GM12878 (cell line): ENCODE data around the gene PLEKHH1. TPM values are rescaled to one million over a fixed set of nuclear protein-coding genes. Genes with fewer than 3 reads are reported as not detected.

ENCODE experiments used
- ATAC-seq: fragments of 200-7000 bp; cut with Tn5 transposase; 3 replicates; pipeline ENCODE4 v1.9.1; 2020; ENCODE audit warnings: mild to moderate bottlenecking, moderate library complexity
- BruUV-seq: library from RNA; stranded (reverse); fragments of 400-500 nt; replicated peaks from 2 replicates; lab custom pipeline; 2021; lab: Mats Ljungman, UMichigan
- CTCF ChIA-PET: fragments of 300-600 bp; sonication (Branson Sonifier 250); formaldehyde crosslinking; extraction: SDS; loops from one replicate; lab custom pipeline; 2021; ENCODE audit warnings: inconsistent platforms; lab: Yijun Ruan, JAX
- POLR2A ChIA-PET: fragments of 350-600 bp; formaldehyde crosslinking; extraction: SDS; loops from one replicate; lab custom pipeline; 2021; ENCODE audit warnings: inconsistent platforms; lab: Charles Lee
- RAD21 ChIA-PET: fragments of 300-600 bp; sonication (Branson Sonifier 250); formaldehyde crosslinking; loops from one replicate; lab custom pipeline; 2023; ENCODE audit warnings: antibody characterized with exemption; ENCODE audit not compliant: unreplicated experiment; lab: Charles Lee
- SMC1A ChIA-PET: fragments of 300-600 bp; sonication (Branson Sonifier 250); formaldehyde crosslinking; loops from one replicate; lab custom pipeline; 2023; ENCODE audit not compliant: unreplicated experiment, uncharacterized antibody; lab: Charles Lee
- DNase-seq: peaks from one replicate; pipeline ENCODE4 v3.0.0-alpha.2; 2011; ENCODE audit warnings: low read depth, low spot score
- FAIRE-seq: peaks from 3 replicates; lab custom pipeline; 2011; peaks lifted over from hg19 to GRCh38; lab: Jason Lieb, UNC
- H2AFZ ChIP-seq: 2 replicates; pipeline ENCODE4 v1.6.0; 2011; ENCODE audit warnings: low read depth, low read length, control low read depth; ENCODE audit not compliant: control insufficient read depth
- H3K27ac ChIP-seq: 2 replicates; pipeline ENCODE4 v1.5.1; 2011; ENCODE audit warnings: control low read depth; ENCODE audit not compliant: control insufficient read depth, insufficient read depth
- H3K27me3 ChIP-seq, 2 experiments: replicated peaks in 1 of 2; 2 replicates each; pipeline versions ENCODE4 v1.6.0 to v1.6.1; 2011; ENCODE audit warnings: low read length in 1 of 2; ENCODE audit not compliant: control insufficient read depth in 2 of 2, insufficient read depth in 2 of 2
- H3K36me3 ChIP-seq, 2 experiments: 2 replicates each; pipeline ENCODE4 v1.5.1; 2011; ENCODE audit warnings: low read length in 1 of 2; ENCODE audit not compliant: control insufficient read depth in 2 of 2, insufficient read depth in 2 of 2
- H3K4me1 ChIP-seq: 2 replicates; pipeline ENCODE4 v1.6.1; 2011; ENCODE audit warnings: mild to moderate bottlenecking, low read length, moderate library complexity, mixed read lengths; ENCODE audit not compliant: control insufficient read depth, insufficient read depth
- H3K4me2 ChIP-seq: 2 replicates; pipeline ENCODE4 v1.6.0; 2011; ENCODE audit warnings: control low read depth; ENCODE audit not compliant: control insufficient read depth, insufficient read depth
- H3K4me3 ChIP-seq: fragments of 200-600 bp; sonication (generic); 2 replicates; pipeline ENCODE4 v1.5.1; 2016
- H3K79me2 ChIP-seq: 2 replicates; pipeline ENCODE4 v1.6.0; 2011; ENCODE audit warnings: low read length; ENCODE audit not compliant: control insufficient read depth, insufficient read depth
- H3K9ac ChIP-seq: 2 replicates; pipeline ENCODE4 v1.8.0; 2011; ENCODE audit warnings: low read length, control low read depth, mixed read lengths; ENCODE audit not compliant: control insufficient read depth, insufficient read depth
- H3K9me3 ChIP-seq: replicated peaks from 3 replicates; pipeline ENCODE4 v1.5.1; 2011; ENCODE audit warnings: mild to moderate bottlenecking, low read length; ENCODE audit not compliant: control insufficient read depth, insufficient read depth
- H4K20me1 ChIP-seq: 2 replicates; pipeline ENCODE4 v1.6.0; 2011; ENCODE audit not compliant: control insufficient read depth, insufficient read depth
- ETV6 ChIP-seq, 2 experiments: fragments of 450-650 bp in 1 of 2; IDR thresholded peaks in 1 of 2; conservative IDR thresholded peaks in 1 of 2; 2 replicates each; pipeline ENCODE4 v1.6.1; 2014; ENCODE audit warnings: antibody characterized with exemption in 1 of 2, borderline replicate concordance in 1 of 2, low read depth in 1 of 2, mild to moderate bottlenecking in 1 of 2, moderate library complexity in 1 of 2
- FOXK2 ChIP-seq: fragments of 450-650 bp; IDR thresholded peaks from 2 replicates; pipeline ENCODE4 v1.6.1; 2017; ENCODE audit warnings: mild to moderate bottlenecking, moderate library complexity
- HDAC2 ChIP-seq: fragments of 200-600 bp; sonication (generic); IDR thresholded peaks from 2 replicates; pipeline ENCODE4 v1.6.1; 2017
- IKZF2 ChIP-seq, 2 experiments: fragments of 450-650 bp; IDR thresholded peaks; 2 replicates each; pipeline ENCODE4 v1.6.1; 2017; ENCODE audit warnings: mild to moderate bottlenecking in 2 of 2, moderate library complexity in 2 of 2
- SUZ12 ChIP-seq: fragments of 200-600 bp; sonication (generic); IDR thresholded peaks from one replicate; pipeline ENCODE4 v1.6.1; 2018; ENCODE audit warnings: antibody characterized with exemption, mild to moderate bottlenecking; ENCODE audit not compliant: unreplicated experiment
- YY1 ChIP-seq: IDR thresholded peaks from 2 replicates; pipeline ENCODE4 v1.6.1; 2011; ENCODE audit warnings: low read depth, mild to moderate bottlenecking, low read length
- WGBS: methylation state at CpG from one replicate; pipeline ENCODE4 v1.1.6; 2016; ENCODE audit warnings: low lambda C conversion rate; ENCODE audit not compliant: insufficient replicate concordance, insufficient coverage; ENCODE audit errors: missing lambda C conversion rate; 5-methylcytosine and 5-hydroxymethylcytosine counted together
- in situ Hi-C: fragments of 300-500 bp; cut with MboI; formaldehyde crosslinking; loops from 9 replicates; pipeline ENCODE4 v1.14.3; 2018; ENCODE audit warnings: mixed read lengths
- intact Hi-C: fragments of 100-400 bp; cut with micrococcal nuclease; formaldehyde crosslinking; loops from one replicate; pipeline ENCODE4 v1.14.2; 2022; ENCODE audit not compliant: unreplicated experiment
- polyA plus RNA-seq, 11 experiments: library from polyadenylated mRNA; depleted of rRNA in 4 of 11; unstranded in 6 of 11; stranded (reverse) in 5 of 11; fragments of >200 nt; fragmentation: Nextera tagmentation in 4 of 11; fragmentation: Illumina TruSeq in 1 of 11; extraction: Ambion mirVana in 4 of 11; extraction: Trizol in 1 of 11; gene quantifications; 1 replicate in 1 of 11; 2 replicates in 10 of 11; pipeline versions ENCODE4 v1.2.1 to v1.2.3, GENCODE V29; 2011 to 2016; ENCODE audit warnings: inconsistent platforms in 2 of 11, missing spikeins in 2 of 11, low read depth in 1 of 11
- total RNA-seq, 4 experiments: library from RNA; depleted of rRNA in 3 of 4; stranded (reverse); fragments of >200 nt in 3 of 4; fragmentation: Illumina TruSeq in 1 of 4; extraction: Trizol in 1 of 4; gene quantifications; 2 replicates each; pipeline versions ENCODE4 v1.2.1 to v1.2.3, GENCODE V29; 2013 to 2021
- TF ChIP-seq, protein P1 (sequence below): fragments of 450-650 bp; IDR thresholded peaks from 2 replicates; pipeline ENCODE4 v1.6.1; 2017; ENCODE audit warnings: mild to moderate bottlenecking

Gene PLEKHH1
- total and polyA plus RNA-seq, 10 of the 15 experiments (the other 5 are each of a cell fraction or from before 2014, with no cell fraction given), result 0.11 to 0.95 (median 0.41) TPM

DNA sequence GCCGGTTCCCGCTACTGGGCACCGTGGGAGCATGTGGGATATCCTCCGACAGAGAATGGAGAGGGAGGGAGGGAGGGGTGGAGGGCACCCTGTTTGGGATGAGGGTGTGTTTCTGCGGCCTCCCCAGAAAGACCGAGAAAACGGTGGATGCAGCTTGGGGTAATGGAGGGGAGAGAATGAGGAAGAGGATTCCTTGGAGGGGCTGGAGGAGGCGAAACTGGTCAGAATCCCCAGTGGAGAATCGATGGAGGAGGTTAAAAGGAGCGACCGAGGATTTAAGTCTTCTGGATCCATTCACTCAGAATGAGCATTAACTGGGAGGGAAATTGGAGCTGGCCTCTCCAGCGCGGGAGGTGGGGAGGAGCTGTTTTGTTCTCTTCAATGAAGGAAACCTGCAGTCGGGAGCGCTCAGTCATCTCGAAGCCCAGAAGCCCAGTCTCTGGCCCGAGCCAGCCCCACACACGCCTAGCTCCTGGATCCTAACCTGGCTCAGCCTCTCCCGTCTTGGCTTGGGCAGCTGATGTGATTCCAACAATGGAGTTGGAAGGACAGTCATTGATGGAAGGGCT is 87.2 kb downstream of the PLEKHH1 start:
- no peaks in the 10 kb centered on the region for H4K20me1 ChIP-seq
- no peaks in the 10 kb centered on the region for H3K36me3 ChIP-seq
- in situ Hi-C loops, result loop anchor here (5.0 kb wide), 1 partner anchor 82 kb away; the partner anchor contains the start of gene RDH12
- peak overlapping the region; percentile 96 for H3K4me2 ChIP-seq
- ATAC-seq, result no peak; the same call in 2 of the 3 replicates
- peak overlapping the region; percentile 82 for H3K4me3 ChIP-seq
- SMC1A ChIA-PET, result interaction anchor here (0.8 to 10.5 kb wide), 12 partner anchors 11 to 88 kb away, joined by 3 to 151 read pairs (median 8); no protein-coding TSS in a partner anchor
- POLR2A ChIA-PET, result interaction anchor here (0.8 to 2.7 kb wide), 4 partner anchors 11 to 74 kb away, joined by 3 to 9 read pairs (median 4); partner anchors contain the start of gene PIGH
- intact Hi-C loops, result no loop called here
- H2AFZ ChIP-seq, result peak overlapping the region; percentile 94
- 0 out of 4 replicates have a peak, but pooled peaks of 1 of the 2 experiments have one; percentile 4 for TF ChIP-seq IKZF2 (IDR thresholded peaks at IDR 0.05)
- TF ChIP-seq ETV6 (conservative IDR thresholded peaks at IDR 0.05 in 1 of 2, IDR thresholded peaks at IDR 0.05 in 1 of 2; ENCODE audit: borderline replicate concordance in 1 of 2, low read depth in 1 of 2), result no peak
- CTCF ChIA-PET, result interaction anchor here (0.7 to 4.0 kb wide), 16 partner anchors 8 to 260 kb away, joined by 3 to 49 read pairs (median 6); partner anchors contain the start of genes ATP6V1D, EIF2S1, PIGH and RDH11
- WGBS, result 14% methylated on average over 15 of the region's 19 CpGs
- no peaks in the 10 kb centered on the region; the same call in 2 of the 3 replicates for H3K9me3 ChIP-seq
- H3K9ac ChIP-seq, result no peak overlapping the region
- H3K4me1 ChIP-seq, result peaks cover 5% of the 10 kb centered on the region; the same call in 1 of the 2 replicates
- FAIRE-seq, result no peak
- BruUV-seq, result no TSS peak
- no peak overlapping the region for H3K27ac ChIP-seq
- H3K27me3 ChIP-seq, result no peaks in the 10 kb centered on the region
- DNase-seq, result no peak
- H3K79me2 ChIP-seq, result no peaks in the 10 kb centered on the region
- RAD21 ChIA-PET, result interaction anchor here (1.0 to 3.4 kb wide), 13 partner anchors 8 to 146 kb away, joined by 3 to 99 read pairs (median 4); partner anchors contain the start of genes PIGH and RDH12

DNA sequence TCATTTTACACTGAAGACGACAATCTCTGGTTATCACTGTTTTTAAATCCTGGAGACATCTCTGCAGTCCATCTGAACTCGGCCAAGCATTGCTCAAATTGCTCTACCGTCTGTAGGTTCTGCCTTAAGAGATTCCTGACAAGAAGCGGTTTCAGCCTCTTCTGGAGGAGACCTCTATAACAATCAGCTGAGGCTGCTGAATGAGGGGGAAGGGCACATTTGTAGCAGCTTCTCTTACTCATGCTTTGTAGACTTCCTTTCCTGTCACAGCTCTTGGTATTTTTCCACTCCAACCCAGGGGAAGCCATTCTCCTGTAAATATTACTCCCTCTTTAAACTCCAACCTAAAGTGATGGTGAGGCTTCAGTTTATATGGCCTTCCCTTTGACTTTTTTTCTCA is 89.6 kb downstream of the PLEKHH1 start:
- RAD21 ChIA-PET, result interaction anchor here (0.8 kb wide), 1 partner anchor 44 kb away, joined by 4 read pairs; no protein-coding TSS in a partner anchor
- Histone ChIP-seq H3K4me3 (no peak overlapping the region), H3K9me3 (no peaks in the 10 kb centered on the region; the same call in 2 of the 3 replicates), H3K36me3 (no peaks in the 10 kb centered on the region), H3K79me2 (no peaks in the 10 kb centered on the region), H4K20me1 (no peaks in the 10 kb centered on the region), H3K4me1 (peaks cover 5% of the 10 kb centered on the region; the same call in 1 of the 2 replicates), H3K27ac (no peak overlapping the region), H3K27me3 (no peaks in the 10 kb centered on the region), H2AFZ (no peak overlapping the region)
- WGBS, result 51% methylated on average over 4 of the region's 4 CpGs
- intact Hi-C loops, result no loop called here
- CTCF ChIA-PET, result interaction anchor here (0.6 to 3.7 kb wide), 5 partner anchors 10 to 81 kb away, joined by 3 to 39 read pairs (median 4); no protein-coding TSS in a partner anchor
- no peak for DNase-seq
- FAIRE-seq, result no peak
- ATAC-seq, result no peak
- SMC1A ChIA-PET, result interaction anchor here (1.0 to 10.5 kb wide), 4 partner anchors 13 to 82 kb away, joined by 3 to 151 read pairs (median 6); partner anchors contain the start of gene PIGH
- POLR2A ChIA-PET, result no interaction called here
- in situ Hi-C loops, result loop anchor here (5.0 kb wide), 1 partner anchor 80 kb away; the partner anchor contains the start of gene RDH12
- TF ChIP-seq YY1 (no peak), FOXK2 (no peak), HDAC2 (no peak), SUZ12 (no peak)
- TF ChIP-seq, protein P1, sequence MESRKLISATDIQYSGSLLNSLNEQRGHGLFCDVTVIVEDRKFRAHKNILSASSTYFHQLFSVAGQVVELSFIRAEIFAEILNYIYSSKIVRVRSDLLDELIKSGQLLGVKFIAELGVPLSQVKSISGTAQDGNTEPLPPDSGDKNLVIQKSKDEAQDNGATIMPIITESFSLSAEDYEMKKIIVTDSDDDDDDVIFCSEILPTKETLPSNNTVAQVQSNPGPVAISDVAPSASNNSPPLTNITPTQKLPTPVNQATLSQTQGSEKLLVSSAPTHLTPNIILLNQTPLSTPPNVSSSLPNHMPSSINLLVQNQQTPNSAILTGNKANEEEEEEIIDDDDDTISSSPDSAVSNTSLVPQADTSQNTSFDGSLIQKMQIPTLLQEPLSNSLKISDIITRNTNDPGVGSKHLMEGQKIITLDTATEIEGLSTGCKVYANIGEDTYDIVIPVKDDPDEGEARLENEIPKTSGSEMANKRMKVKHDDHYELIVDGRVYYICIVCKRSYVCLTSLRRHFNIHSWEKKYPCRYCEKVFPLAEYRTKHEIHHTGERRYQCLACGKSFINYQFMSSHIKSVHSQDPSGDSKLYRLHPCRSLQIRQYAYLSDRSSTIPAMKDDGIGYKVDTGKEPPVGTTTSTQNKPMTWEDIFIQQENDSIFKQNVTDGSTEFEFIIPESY, result no peak
- TF ChIP-seq, all 136 proteins: peak for 0
- H3K4me2 ChIP-seq, result no peak overlapping the region
- H3K9ac ChIP-seq, result no peak overlapping the region
- BruUV-seq, result no TSS peak
